C4-2B (cell line): ENCODE data around the gene PM20D2.

Experiments used
- H3K27ac ChIP-seq: fragments of 450-650 bp; 2 replicates; pipeline ENCODE4 v1.5.1; 2017
- ZFX ChIP-seq: fragments of 450-650 bp; IDR thresholded peaks from 2 replicates; pipeline ENCODE4 v1.6.1; 2017
- TF ChIP-seq, protein P1 (sequence below): fragments of 450-650 bp; conservative IDR thresholded peaks from 2 replicates; pipeline ENCODE4 v1.5.1; 2017; ENCODE audit warnings: mild to moderate bottlenecking

PM20D2 gene

DNA sequence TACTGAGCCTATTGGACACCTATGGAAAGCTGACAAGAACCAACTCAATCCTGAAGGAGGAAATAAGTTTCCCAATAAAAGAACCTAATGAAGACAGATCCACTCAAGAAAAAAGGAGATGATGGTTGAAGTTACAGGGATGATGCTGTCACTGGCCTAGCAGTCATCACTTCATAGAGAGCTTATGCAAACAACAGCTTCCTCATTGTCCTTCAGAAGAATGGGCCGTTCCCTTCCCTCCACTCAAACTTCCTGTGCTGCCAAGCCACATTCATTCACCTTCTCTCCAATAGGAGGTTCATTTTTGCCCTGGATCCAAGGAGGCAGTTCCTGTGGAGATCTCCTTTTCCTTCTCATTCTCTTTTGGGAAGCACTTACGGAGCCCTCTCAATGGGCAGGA is 13.8 kb upstream of the PM20D2 start:
- no peak overlapping the region for H3K27ac ChIP-seq

DNA sequence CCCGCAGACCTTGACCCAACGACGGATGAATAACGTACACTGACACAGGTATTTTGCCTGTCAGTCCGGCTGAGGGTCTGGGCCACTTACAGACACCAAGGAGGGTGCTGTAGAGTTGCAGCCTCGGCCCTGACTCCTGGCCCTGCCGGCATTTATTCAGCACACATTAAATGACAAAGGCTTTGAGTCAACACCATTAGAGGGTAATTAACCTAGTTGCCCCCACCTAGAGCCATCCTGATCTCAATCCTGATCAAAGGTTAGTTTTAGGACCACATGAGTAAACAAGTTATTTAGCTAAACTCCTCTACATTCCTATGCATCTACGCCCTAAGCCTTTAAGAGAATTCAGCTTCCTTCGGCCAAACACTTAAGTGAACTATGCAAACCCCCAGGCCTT is 11.9 kb upstream of the PM20D2 start:
- TF ChIP-seq ZFX, result no peak
- no peak overlapping the region for H3K27ac ChIP-seq

More for the DNA sequence above, 13.8 kb upstream of the PM20D2 start:
- TF ChIP-seq, protein P1, sequence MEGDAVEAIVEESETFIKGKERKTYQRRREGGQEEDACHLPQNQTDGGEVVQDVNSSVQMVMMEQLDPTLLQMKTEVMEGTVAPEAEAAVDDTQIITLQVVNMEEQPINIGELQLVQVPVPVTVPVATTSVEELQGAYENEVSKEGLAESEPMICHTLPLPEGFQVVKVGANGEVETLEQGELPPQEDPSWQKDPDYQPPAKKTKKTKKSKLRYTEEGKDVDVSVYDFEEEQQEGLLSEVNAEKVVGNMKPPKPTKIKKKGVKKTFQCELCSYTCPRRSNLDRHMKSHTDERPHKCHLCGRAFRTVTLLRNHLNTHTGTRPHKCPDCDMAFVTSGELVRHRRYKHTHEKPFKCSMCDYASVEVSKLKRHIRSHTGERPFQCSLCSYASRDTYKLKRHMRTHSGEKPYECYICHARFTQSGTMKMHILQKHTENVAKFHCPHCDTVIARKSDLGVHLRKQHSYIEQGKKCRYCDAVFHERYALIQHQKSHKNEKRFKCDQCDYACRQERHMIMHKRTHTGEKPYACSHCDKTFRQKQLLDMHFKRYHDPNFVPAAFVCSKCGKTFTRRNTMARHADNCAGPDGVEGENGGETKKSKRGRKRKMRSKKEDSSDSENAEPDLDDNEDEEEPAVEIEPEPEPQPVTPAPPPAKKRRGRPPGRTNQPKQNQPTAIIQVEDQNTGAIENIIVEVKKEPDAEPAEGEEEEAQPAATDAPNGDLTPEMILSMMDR, result no peak
- no peak for TF ChIP-seq ZFX

DNA sequence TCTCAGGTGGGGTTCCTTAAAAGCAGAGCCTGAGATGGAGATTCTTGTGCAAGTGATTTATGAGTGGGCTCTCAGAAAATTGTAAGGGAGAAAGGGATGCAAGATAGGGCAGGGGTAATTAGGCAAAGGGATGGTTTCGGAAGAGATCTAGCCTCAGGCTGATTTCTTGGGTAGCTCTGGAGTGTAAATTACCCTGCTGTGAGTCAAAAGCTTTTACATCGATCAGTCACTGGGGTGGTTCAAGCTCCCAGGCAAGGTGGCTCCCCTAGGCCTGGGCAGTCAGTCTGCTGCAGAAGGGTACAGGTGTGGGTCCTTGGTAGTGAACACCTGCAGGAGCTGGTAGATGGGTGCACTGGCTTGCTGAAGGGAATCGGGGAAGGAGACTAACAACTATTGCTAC is 11.1 kb upstream of the PM20D2 start:
- TF ChIP-seq, protein P1, result no peak
- no peak for TF ChIP-seq ZFX
- H3K27ac ChIP-seq, result no peak overlapping the region

DNA sequence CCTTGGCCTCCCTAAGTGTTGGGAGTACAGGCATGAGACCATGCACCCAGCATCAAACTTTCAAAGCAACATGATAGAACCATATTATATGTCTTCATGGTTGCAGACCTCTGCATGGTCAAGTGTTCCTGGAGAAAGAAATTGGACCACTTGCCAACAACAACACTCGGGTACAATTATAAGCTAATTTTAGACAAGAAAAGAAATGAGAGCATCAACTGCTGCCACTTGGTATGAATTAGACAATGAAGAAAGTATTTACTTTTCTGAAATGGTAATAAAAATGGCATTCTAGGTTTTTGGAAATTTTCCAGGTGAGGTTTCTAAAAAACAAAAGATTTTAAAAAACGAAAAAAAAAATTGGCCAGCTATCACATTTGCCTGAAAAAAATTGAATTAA is 7.7 kb upstream of the PM20D2 start:
- TF ChIP-seq ZFX, result no peak
- TF ChIP-seq, protein P1, result no peak

DNA sequence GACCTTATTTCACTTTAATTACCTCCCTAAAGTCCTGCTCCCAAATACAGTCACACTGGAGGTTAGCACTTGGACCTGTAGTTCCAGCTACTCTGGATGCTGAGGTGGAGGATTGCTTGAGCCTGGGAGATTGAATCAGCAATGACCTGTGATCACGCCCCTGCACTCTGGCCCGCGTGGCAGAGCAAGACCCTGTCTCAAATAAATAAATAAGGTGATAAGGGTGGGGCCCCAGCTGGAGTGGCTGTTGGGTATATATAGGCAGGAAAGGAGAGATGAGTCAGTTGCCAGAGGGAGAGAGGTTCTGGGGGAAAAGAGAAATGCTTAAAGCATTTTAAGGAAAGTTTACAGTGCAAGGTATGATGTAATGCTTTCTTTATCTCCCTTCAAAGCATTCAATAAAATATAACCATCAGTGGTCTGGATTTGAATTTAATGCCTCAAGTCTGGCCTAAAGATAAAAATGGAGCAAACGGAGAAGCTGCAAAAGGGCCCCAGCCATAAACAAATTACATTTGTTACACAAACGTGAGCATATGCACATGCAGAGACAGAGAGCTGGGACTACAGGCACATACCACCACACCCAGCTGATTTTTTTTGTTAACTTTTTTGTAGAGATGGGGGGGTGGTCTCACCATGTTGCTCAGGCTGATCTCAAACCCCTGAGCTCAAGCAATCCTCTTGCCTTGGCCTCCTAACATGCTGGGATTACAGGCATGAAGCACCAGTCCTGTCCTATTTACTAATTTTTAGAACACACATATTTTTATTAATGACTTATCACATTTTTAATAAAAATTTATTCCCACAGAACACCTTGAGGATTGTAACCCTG is 6.1 kb upstream of the PM20D2 start:
- TF ChIP-seq, protein P1, result no peak
- no peak for TF ChIP-seq ZFX
- no peak overlapping the region for H3K27ac ChIP-seq

More for the DNA sequence above, 7.7 kb upstream of the PM20D2 start:
- no peak overlapping the region for H3K27ac ChIP-seq

DNA sequence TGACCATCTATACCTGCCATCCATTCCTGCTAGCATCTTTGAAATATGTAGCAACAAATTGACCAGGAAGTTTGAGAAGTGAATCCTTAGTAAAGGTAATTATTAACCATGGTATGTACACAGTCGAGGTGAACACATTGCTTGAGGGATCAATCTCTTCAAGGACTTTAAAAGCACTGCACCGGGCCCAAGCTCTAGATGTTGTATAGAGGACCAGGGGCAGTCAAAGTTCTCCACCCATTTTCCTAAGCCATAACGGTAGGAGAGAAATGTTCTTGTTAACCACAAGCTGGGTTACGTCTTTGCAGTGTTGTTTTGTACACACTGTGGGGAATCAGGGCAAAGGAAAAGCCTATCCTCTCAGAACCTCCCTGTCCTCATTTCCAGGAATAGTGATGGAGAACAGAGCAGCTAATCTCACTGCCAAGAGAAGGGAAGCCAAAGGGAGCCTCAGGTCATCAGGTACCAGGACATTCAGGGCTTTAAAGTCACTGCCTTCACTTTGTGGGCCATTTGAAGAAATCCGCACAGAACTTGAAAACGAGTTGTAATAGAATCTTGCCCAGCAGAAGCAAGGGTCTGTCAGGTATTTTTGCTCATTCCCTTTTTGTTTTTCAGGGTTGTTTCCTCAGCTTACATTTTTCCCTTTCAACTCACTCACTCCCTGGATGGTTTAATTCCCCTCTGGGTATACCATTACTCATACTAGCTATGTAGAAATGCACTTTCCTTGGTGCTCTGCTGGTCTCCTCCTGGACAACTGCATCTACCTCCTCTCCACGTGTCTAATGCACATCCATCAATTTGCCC is 5.3 kb upstream of the PM20D2 start:
- H3K27ac ChIP-seq, result no peak overlapping the region
- TF ChIP-seq, protein P1, result no peak
- TF ChIP-seq ZFX, result no peak

DNA sequence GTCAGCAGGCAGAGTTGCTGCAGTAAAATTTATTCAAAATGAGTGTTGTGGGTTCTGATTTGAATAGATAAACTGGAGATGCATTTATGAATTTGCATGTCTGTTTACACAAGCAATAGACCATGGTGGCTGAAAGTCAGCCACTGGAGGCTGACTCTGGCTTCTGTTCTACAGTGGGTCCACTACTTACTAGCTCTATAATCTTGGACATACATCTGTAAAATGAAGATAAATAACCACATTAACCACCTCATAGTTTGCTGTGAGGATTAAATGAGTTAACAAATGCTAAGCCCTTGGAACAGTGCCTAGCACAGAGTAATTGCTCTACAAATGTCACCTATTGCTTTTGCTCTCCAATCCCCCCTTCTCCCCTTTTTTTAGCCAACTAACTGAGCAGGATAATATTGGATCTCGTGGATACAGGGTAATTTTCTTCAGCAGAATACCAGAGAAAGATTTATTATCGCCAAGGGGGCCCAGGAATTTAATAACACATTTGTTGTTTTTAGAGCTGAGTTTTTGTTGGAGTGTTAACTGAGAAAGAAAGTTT is 1.4 kb upstream of the PM20D2 start:
- TF ChIP-seq ZFX, result no peak
- TF ChIP-seq, protein P1, result no peak
- H3K27ac ChIP-seq, result no peak overlapping the region
